ENCODE measurements around the gene MTG2.

DNA sequence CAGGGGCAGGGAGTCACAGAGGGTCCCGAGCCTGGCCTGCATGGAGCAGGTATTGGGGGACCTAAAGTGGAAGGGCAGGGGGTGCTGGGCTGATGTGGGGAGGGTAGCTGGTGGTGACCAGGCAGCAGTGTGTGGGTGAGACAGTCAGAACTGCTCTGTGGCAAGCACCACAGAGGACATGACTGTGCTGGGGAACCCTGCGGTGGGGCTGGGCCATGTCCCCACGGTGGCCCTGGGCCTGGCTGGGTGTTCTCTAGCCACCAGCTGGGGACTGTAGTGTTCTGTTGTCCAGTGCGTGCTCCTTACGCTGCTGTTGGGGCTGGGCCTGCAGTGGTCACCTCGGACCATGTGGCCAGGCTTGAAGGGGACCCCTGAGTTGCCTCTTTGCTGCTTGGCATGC is 35.7 kb upstream of the MTG2 start:
- TF ChIP-seq, protein P1, sequence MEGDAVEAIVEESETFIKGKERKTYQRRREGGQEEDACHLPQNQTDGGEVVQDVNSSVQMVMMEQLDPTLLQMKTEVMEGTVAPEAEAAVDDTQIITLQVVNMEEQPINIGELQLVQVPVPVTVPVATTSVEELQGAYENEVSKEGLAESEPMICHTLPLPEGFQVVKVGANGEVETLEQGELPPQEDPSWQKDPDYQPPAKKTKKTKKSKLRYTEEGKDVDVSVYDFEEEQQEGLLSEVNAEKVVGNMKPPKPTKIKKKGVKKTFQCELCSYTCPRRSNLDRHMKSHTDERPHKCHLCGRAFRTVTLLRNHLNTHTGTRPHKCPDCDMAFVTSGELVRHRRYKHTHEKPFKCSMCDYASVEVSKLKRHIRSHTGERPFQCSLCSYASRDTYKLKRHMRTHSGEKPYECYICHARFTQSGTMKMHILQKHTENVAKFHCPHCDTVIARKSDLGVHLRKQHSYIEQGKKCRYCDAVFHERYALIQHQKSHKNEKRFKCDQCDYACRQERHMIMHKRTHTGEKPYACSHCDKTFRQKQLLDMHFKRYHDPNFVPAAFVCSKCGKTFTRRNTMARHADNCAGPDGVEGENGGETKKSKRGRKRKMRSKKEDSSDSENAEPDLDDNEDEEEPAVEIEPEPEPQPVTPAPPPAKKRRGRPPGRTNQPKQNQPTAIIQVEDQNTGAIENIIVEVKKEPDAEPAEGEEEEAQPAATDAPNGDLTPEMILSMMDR (IDR thresholded peaks at IDR 0.05), result no peak
- TF ChIP-seq POLR2A (IDR thresholded peaks at IDR 0.05), result no peak
